GM19239 (cell line): Measurements from ENCODE around the gene SEL1L2.

Experiments used
- DNase-seq: peaks from one replicate; pipeline ENCODE4 v3.0.0; 2011; ENCODE audit warnings: low spot score; ENCODE audit not compliant: insufficient read length
- FAIRE-seq: peaks from 2 replicates; lab custom pipeline; 2011; peaks lifted over from hg19 to GRCh38; lab: Jason Lieb, UNC

Gene SEL1L2

DNA sequence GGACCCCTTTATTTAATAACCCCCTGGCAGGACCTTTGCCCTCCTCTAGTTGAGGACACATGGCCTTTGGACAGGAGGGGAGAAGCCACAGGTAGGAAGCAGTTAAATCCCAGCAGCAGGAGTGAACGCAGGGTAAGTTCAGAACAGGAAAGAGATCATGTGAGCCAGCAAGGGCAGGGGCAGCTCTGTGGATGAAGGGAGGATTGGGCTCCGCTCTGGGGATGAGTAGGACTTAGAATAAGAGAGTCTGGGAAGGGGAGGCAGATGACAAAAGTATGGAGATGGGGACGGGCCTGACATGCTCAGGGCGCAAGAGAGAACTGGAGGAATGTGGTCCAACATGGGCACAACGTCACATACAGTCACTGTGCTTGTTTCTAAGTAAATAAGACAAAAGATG is 116.6 kb downstream of the SEL1L2 start:
- FAIRE-seq (no peak), DNase-seq (no peak)

DNA sequence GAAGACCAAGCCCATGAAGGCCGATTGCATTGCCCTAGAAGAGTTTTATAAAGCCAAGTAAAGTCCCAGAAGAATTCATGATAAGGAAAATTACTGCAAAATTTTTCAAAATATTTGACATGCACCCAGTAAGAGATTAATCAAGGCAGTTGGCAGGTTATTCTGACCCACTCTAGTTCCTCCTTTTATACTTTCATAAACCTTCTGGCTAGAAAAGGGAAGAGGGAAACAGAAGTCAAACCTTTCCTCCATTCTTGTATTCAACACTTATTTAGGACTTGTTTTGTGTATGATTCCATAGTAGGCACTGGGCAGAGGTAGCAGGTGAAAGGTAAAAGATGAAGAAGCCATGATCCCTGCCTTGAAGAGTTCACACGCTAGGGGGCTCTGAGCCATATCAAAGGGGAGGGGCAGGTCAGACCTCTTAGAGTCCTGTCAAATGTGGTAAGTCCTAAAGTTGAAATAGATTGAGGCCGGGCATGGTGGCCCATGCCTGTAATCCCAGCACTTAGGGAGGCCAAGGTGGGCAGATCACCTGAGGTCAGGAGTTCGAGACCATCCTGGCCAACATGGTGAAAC is 120.2 kb downstream of the SEL1L2 start:
- FAIRE-seq = no peak
- no peak for DNase-seq

DNA sequence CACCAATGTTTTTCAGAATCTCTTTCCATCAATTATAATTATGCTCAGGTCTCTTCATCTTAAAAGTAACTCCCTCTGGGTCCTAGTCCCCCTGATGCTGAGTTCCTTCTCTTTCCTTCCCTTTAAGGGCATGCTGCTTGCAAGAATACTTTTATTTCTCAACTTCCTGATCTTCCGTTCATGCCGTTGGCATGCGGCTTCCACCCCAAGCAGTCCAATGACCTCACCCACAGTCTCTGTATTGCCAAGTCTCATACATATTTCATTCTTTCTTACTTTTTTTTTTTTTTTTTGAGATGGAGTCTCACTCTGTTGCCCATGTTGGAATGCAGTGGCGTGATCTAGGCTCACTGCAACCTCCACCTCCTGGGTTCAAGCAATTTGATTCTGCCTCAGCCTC is 122.1 kb downstream of the SEL1L2 start:
- FAIRE-seq (no peak), DNase-seq (no peak)

DNA sequence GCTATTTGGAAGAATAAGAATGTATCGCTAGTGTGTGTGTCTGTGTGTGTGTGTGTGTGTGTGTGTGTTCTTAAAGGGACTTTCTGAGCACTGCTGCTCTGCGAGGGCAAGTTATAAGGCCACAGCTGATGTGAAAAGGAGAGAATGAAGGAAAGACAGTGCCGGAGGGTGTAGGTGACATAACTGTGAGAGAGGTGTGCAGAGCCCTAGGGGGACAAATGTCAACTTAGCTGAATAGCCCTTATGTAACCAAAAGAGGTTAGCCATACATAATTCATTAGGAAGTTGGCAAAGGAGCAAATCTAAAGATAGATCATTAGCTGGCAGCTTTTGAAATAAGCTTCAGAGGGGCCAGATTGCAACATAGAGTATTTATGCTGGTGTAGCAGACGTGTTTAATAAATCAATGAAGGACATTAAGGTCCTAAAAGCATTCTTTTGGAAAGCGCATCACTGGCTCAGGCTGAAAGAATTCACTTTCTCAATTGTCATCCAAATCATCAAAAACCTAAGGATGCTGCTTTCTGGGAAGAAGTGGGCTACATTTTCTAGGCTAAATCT is 124.5 kb downstream of the SEL1L2 start:
- DNase-seq (no peak), FAIRE-seq (no peak)

DNA sequence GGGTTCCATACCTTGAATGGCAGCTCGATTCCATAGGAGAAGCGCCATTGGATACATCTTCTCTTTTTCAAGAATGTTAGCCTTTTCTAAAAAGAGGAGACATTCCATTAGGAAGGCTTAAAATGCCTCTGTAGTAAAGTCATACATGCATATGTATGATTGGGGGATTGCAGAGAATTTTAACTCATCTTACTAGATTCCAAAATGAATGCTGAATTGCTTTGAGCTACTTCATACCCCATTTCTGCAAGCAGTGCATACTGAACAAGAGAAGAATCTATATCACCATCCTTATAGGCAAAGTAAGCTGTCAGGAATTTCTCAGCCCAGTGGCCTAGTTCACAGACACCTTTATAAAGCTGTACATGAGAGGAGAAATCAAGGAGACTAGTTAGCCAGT is 125.3 kb downstream of the SEL1L2 start:
- DNase-seq = no peak
- FAIRE-seq = no peak

DNA sequence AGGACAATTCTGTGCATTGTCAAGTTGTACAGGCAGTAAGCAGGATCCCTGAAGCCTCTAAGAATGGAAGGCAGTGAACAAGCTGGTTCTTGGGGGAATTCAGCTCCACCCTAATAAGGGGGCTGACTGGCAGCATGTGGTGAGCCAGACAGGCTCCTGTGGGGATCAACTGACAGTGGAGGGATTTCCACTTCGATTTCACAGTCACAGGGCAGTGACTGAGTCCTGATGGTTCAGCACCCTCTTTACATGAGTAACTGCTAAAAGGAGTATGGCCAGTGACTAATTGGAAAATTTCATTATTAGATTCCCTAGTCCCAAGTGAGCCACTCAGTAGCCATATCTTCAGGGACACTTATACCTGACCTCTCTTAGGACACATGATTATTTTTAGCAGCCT is 127.2 kb downstream of the SEL1L2 start:
- no peak for DNase-seq
- FAIRE-seq = no peak

DNA sequence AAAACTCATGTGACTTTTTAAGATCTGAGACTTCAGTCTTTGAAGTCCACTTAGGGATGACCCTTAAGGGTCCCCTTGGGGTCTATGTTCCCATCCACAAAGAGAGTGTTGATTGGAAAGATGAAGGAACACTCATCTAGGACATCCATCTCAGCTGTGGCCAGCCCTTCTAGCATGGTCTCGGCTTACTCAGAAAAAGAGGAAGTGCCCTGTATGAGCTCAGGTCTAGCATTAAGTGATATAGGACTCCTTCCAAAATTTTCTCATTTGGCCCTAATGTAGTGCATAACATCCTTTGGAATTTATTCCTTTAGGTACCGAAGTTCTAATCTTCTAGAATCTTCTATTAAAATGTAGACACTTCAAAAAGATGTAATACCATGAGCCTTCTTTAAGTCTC is 128.2 kb downstream of the SEL1L2 start:
- no peak for DNase-seq

DNA sequence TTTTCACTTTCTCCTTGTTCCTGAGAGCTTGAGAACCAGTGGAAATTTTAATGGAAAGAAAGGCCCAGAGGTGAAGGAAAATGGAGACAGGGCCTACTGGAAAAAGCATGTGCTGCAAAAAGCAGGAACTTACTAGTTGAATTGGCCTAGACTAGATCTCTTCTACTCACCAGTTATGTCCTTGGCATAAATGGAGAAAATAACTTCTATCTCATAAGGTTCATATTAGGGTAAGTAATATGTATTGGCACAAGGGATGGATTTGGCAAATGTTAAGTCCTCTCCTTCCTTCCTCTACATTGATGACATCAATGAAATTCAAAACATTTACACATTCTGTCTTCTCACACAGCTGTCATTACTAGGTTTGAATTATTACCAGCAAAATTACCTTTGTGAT is 131.5 kb downstream of the SEL1L2 start:
- FAIRE-seq = no peak
- DNase-seq = no peak

More for the DNA sequence above, 128.2 kb downstream of the SEL1L2 start:
- FAIRE-seq = no peak

DNA sequence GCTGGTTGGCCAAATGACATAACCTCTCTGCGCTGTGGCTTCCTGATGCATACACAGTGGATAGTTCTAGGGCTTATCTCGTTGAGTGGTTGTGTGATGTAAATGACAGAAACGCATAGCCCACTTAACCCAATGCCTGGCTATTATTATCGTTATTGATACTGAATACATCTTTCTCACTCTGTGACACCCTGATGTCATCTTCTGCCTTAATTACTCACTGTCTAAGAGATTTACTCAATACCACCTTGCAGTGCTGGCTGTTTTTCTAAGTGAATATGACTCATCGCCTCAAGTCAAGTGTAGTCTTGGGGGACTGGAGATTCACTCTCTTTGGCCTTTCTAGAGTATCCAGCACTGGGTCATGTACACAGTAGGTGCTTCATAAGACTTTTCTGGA is 132.0 kb downstream of the SEL1L2 start:
- FAIRE-seq = no peak
- no peak for DNase-seq

DNA sequence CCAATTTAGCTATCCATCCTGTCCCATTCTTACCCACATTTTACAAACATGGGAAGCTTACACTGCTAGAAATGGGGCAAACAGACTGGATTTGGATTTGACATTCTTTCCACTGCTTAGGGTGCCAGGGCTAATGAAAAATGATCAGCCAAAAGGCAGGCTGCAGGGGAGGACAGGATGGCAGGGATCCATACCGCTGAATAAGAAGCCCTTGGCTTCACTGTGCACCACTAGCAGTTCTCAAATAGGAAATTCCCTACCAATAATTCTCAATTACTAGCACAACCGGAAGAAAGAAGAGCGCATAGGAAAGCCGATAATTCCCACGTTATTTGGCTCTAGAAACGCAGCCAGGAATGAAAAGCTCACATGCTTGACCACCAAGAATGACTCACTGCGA is 132.5 kb downstream of the SEL1L2 start:
- FAIRE-seq (no peak), DNase-seq (no peak)

DNA sequence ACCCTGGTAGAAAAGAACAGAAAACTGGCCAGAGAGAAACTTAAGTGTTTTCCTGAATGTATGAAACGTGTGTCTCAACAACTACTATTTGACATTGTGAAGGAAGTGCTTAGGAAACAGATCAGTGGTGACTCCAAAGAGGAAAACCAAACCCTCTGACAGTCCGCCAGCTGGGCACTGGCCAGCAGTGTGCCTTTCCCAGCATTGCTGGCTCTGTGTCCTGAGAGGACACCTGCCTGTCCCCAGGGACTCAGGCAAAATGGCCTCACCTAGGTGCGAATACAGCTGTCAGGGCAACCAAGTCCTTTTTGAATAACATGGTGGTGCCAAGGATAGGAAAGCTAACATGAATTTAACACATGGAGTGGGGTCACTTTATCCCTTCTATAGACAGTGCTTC is 133.1 kb downstream of the SEL1L2 start:
- DNase-seq = no peak
- FAIRE-seq = no peak

DNA sequence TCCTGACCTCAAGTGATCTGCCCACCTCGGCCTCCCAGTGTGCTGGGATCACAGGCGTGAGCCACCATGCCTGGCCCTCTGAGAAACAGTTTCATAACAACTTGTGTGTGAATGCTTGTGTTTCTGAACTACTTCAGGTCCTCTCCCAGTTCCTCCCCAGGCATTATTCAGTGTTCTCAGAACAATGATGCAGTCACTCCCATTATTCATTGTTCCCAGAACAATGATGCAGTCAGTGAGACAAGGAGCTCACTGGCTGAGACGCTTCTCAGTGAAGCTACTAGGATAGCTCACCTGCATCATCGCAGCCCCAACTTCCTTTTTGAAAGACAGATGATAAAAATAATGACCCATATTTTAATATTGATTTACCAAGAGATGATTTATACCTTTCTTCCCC is 134.1 kb downstream of the SEL1L2 start:
- no peak for FAIRE-seq
- DNase-seq = no peak

DNA sequence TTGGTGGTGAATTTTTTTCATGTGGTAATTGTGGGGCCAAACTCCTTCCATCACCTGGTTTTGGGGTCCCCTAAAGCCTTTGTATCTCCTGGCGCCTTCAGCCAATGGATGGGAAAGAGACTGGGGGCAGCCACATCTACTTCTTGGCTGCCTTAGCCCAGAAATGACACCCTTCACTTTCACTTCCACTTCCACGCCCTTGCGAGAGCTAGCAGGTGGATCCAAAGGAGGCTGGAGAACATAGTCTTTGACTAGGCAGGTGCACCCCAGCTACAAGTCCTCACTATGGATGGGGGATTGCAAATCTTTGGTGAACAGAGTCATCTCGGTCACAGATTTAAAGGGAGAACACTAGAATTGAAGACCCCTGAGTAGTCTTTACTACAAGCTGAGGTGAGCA is 134.8 kb downstream of the SEL1L2 start:
- no peak for DNase-seq
- no peak for FAIRE-seq

DNA sequence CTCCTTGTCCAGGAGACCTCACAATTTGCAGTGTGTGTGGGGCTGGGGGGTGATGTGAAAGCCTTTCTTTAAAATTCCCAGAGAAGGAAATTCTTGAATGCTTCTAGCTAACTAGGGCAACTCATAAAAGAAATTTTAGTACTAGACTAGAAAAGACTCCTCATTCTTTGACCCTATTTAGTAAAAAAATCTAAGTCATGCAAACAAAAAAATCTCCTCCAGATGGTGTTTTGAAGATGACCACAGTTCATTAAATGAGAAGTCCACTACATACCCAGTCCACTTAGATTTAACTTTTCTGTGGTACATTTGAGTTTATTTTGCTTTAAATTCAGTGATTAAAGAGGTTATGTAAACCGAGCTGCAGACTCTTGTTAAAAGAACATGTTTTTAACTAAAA is 138.1 kb downstream of the SEL1L2 start:
- DNase-seq (no peak), FAIRE-seq (no peak)

DNA sequence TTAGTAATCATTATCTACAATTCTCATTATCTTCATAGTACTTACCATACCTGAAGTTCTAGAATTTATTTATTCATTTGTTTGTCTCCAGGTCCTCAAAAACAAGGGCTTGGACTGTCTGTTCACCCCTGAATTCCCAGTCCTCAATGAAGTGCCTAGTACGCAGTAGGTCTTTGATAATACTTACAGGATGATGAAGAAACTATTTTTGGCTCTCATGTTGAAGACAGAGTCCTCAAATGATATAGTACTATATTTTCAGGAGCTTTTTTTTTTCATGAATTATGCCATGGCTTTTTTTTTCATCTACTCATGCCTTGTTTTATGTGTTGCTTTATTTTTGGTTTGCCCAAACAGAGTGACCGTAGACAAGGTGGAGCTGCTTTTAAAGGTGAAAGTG is 139.1 kb downstream of the SEL1L2 start:
- FAIRE-seq = no peak
- no peak for DNase-seq

DNA sequence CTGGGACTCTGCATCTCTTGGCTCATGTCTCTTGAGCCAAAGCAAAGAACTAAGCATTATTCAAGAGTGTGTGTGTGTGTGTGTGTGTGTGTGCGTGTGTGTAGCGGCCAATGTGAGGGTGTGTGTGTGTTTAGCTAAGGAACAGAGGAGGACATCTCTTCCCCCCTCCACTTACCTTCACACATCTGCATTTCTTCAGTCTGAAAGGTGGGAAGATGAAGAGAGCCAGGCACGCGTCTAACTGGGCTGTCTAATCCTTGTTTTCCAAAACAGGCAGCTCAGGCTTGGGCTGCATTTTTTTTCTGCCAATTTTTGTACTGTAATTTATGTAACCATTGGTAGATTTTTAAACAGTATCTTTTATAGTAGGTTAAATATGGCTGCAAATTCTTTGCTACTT is 146.1 kb downstream of the SEL1L2 start:
- DNase-seq = no peak
- FAIRE-seq = no peak

DNA sequence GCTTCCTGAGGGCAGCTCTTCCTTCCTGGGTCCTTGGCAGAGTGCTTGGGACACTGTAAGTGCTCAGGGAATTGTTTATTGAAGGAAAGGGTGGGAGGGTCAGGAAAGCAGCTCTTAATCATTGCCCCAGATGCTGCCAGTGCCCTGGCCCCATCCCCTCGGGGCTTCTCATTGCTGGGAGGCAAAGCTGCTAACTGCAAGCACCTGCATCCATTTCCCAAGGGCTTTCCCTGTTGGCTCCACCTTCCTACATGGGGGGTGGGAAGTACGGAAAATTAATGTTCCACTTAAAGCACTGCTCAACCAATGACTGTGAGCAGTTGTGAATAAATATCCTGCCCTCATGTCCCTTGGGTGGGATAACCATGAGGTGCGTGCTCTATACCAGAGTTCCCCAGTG is 149.2 kb downstream of the SEL1L2 start:
- DNase-seq = no peak
- FAIRE-seq = no peak

DNA sequence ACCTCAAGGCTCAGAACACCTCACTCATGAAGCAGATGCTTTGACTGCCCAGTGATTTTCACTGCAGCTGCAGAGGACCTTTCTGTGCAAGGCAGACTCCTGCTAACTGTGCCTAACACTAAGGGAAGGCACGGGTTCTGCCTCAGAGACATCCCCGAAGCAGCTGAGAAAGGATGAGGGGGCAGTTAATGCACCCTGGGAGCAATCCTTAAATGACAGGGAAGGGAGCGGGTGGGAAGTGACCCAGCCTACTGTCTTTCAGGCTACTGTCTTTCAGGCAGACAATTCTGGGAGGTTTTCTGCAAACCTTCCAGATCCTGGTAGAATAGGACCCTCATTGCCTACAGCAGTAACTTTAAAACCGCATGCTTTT is 150.3 kb downstream of the SEL1L2 start:
- DNase-seq = no peak
- FAIRE-seq = no peak

DNA sequence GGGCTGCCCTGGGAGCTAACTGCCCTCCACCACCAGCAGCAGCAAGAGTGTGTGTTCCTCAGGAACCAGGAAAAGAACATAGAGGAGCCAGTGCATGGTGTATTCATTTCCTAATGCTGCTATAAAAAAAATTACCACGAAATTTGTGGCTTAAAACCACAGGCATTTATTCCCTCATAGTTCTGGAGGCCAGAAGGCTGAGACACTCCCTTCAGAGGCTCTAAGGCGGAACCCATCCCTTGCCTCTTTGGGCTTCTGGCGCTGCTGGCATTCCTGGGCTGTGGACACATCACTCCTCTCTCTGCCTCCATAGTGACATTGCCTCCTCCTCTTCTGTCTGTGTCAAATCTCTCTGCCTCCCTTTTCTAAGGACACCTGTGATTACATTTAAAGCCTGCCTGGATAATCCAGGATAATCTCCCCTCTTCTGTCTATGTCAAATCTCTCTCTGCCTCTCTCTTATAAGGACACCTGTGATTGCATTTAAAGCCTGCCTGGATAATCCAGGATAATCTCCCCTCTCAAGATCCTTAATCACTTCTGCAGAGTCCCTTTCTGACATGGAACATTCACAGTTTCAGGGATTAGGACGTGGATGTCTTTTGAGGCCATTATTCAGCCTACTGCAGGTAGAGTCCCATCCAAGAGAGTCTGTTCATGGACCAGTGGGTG is 150.9 kb downstream of the SEL1L2 start:
- DNase-seq = no peak
- no peak for FAIRE-seq

DNA sequence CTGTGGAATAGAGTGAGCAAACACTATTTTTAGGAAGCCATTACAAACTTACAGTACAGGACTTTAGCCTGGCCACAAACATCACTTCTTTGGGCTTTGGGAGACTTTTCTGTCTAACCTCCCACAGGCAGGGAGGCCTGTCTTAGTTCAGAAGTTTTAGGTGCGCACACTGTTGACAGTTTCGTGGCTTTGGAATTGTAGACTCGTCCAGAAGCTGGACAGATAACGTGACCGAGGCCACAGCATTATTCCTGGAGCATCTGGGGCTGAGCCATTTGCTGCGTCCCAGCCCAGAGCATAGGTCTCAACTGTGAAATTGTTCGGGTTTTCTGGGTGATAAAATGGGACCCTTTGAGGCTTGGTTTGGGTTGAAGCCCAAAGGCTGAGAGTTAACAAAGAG is 151.8 kb downstream of the SEL1L2 start:
- no peak for FAIRE-seq

DNA sequence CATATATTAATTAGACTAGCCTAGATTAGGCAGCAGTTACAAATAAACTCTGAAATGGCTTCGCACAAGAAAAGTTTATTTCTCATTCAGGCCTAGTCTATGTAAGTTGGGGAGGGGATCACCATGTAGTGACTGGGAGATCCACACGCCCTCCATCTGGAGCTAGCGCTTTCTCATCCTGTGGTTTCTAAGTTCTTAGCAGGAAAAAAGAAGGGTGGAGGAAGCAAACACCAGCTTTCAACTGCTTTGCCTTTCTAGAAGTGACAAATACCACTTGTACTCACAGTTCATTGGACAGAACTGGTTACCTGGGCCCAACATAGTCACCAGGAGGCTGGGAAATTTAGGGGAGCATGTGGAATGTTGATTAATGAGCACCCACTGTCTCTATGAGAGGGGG is 158.9 kb downstream of the SEL1L2 start:
- DNase-seq (no peak), FAIRE-seq (no peak)

More for the DNA sequence above, 151.8 kb downstream of the SEL1L2 start:
- DNase-seq = no peak

DNA sequence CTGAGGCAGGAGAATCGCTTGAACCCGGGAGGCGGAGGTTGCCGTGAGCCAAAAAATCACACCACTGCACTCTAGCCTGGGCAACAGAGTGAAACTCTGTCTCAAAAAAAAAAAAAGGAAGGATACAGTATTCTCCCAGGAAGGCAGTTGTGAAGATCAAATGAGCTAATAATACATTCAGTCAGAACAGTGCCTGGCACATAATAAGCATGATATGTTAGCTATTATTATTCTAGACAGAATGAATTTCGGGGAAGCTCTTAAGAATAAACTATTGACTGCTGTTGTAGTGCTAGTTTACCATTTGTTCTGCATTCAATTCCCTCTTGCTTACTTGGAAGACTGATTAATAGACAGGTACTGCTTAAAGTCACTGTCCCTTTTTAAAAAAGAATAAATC is 164.9 kb downstream of the SEL1L2 start:
- no peak for FAIRE-seq

More for the DNA sequence above, 164.9 kb downstream of the SEL1L2 start:
- DNase-seq = no peak
